ENCODE data around the gene ARID1B.
A peak's percentile ranks its signal among the peaks of the same experiment; 100 is the strongest.

ARID1B gene

GRCh38 chr6:157001716-157002115 is 224.5 kb downstream of the ARID1B start:
- no peak for DNase-seq

- no peak for DNase-seq
These were observed 225.6 kb downstream of the ARID1B start for GRCh38 chr6:157002774-157003173.

DNA sequence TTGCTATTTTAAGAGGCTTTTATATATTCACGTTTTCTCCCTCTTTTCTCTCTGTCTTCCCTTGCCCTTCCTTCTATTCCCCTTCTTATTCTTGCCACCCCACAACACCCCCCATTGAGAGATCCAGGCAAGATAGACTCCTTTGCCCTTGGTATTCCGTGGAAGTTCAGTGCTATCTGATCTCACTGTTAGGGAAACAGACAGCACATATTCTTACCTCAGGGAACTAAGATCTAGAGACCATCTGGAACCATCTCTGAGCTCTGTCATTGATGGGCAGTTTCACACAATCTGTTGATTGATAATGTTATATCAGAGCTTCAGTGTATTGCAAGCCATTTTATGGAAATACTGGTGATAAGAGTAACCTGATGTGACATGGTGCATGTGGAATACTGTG is 228.8 kb downstream of the ARID1B start:
- no peak for DNase-seq

- no peak for DNase-seq
These were observed 231.4 kb downstream of the ARID1B start for GRCh38 chr6:157008568-157008967.

- no peak for DNase-seq
These were observed 235.2 kb downstream of the ARID1B start for GRCh38 chr6:157012355-157012754.

DNA sequence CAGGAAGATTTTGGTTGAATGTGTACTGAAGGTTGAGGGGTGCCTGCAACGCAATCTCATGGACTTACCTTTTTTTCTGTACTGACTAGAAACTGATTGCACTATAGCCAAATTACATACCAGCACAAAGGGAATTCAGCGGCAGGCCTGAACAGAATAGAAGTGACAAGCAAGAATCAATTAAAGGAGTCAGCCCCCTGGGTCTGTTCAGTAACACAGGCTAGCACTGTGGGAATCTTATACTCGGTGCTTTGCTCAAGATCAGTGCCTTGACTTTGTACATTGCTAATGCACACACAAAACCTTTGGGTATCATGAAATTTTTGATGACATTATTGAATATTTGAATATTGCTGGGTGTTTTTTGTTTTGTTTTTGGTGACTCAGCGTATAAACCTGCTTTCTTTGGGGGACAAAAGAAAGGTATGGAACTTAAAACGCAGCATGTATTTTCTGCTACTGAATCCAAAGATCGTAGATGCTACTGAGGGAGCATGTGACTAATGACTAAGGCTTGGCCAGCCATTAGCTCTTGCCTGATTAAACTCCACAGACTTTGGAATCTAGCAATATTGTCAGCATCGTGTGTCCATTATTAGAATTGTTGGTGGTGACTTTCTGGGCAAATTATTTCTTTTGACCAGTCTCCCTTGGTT is 236.6 kb downstream of the ARID1B start:
- no peak for DNase-seq

DNA sequence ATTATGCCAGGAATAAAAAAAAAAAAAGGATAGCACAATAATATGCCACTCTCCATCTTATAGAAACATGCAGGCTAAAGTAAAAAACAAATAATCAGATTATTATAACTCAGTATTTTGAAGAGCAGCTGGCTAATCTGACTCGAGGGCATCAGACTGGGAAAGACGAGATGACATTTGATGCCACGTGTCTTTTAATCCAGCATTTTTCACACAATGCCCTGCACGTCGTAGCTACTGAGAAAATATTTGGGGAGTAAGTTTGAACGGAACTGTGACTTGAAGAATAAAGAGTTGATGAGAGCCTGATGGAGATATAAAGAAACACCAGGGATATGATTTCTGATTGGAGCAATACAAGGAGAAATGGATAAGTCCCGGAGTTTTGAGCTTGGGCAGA is 237.7 kb downstream of the ARID1B start:
- no peak for DNase-seq

DNA sequence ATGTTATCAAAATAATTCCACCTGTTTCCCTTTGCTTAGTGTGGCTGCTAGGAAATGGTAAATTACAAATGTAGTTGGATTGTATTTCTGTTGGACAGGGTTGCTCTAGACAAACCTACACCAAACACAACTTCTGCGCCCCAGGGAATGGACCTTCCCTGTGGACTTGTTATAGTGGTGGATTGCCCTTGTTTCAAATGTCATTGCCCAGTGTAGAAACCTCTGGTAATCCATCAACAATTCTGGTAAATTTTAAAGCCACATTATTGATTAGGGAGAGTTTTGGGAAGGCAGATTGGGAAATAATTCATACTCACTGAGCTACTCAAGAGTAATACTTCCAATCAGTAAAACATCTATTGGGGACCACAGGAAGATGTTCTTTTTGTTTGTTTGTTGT is 239.8 kb downstream of the ARID1B start:
- no peak for DNase-seq

- no peak for DNase-seq
These were observed 240.7 kb downstream of the ARID1B start for GRCh38 chr6:157017861-157018260.

DNA sequence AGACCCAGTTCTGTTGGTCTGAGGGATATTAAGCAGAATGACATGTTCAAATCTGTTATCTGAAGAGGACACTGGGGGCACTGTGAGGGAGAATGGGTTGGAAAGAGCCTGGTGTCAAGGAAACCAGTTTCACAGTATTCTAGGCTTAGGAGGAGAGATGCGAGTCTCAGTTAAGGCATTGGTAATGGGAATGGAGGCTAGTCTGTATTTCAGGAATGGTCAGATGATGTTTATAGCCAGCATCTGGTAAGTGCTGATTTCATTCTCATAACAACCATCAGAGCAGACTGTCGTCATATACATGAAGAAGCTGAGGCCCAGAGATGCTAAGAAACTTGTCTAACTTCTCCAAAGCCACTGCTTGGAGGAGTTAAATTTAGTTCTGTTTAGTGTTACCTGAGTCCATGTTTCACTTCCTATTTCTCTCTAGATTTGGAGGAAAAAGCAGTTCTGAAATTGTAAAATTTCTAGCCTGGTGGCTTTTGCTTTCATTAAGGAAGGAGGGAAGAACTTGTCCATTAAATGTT is 242.0 kb downstream of the ARID1B start:
- DNase-seq: no peak

DNA sequence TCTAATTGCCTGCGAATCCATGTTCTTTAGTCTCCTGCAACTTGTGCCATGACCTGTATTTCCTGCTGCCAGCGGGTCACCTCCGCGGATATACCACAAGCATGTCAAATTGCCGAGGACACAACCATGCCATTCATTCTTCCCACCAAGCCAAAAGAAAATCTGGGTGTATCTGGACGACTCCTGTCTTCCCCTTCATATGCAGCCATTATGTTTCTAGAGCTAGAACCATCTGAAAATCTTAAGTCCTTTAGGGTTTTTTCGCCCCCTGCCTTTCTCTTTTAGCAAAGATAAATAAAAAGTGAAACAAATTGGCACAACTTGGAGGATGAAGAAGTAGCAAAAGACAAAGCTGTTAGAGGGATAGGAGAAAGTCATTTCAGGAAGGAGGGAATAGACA is 242.6 kb downstream of the ARID1B start:
- no peak for DNase-seq

DNA sequence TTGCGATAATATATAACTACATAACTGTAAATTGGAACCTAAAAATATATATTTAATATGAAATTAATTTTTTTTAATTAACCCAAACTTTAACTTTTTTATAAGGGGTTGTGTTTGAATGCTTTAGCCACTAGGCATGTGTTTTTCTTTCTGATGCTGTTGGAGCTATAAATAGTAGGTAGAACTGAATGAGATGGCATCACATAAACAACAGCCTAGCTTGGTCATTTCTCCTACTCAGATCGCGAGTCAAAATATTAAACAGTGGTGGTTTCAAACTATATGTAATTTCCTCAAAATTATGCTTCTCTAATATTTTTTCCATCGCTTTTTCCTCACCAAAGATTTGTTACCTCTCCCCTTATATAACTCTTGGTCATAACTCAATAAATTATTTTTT is 243.2 kb downstream of the ARID1B start:
- DNase-seq: no peak

GRCh38 chr6:157020881-157021343 is 243.7 kb downstream of the ARID1B start:
- DNase-seq: peak; percentile 51

GRCh38 chr6:157021344-157021992 is 244.3 kb downstream of the ARID1B start:
- peak; percentile 83 for DNase-seq

DNA sequence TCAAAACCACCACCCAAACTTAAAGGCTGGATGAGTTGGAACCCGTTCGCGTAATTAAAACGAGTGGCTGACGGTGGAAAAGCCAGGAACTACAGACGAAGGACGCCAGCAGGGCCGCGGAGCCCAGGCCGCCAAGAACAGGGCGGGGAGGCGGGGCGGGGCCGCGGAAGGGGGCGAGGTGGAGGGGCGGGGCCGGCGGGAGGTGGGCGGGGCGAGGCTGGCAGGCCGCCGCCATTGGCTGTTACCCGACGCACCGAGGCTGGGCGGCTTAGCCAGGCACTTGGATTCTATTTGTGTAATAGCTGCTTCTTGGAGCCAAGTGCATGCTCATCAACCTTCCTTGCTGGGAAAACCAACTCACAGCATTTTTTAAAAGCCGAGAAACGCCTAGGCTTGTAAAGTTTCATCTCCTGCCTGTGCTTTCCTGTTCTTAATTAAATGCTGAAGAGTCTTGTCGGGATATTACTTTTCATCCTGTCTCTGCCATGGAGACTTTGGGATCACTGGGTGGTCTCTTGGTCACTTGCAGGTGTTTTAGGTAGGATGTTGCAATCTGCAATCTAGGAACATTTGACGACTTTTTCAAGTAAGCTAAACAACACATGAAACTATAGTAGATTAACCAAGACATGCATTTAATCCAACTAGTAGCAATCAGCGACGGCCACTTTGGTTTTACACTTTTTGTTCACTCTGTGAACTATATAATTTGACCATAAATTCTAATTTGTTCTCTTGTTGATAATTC is 245.0 kb downstream of the ARID1B start:
- peak; percentile 85 for DNase-seq

- no peak for DNase-seq
These were observed 246.8 kb downstream of the ARID1B start for GRCh38 chr6:157023958-157024357.

GRCh38 chr6:157024745-157025144 is 247.6 kb downstream of the ARID1B start:
- no peak for DNase-seq

- no peak for DNase-seq
These were observed 248.3 kb downstream of the ARID1B start for GRCh38 chr6:157025437-157025836.

GRCh38 chr6:157029980-157030690 is 253.0 kb downstream of the ARID1B start:
- DNase-seq: no peak

GRCh38 chr6:157030755-157031154 is 253.6 kb downstream of the ARID1B start:
- DNase-seq: no peak

DNA sequence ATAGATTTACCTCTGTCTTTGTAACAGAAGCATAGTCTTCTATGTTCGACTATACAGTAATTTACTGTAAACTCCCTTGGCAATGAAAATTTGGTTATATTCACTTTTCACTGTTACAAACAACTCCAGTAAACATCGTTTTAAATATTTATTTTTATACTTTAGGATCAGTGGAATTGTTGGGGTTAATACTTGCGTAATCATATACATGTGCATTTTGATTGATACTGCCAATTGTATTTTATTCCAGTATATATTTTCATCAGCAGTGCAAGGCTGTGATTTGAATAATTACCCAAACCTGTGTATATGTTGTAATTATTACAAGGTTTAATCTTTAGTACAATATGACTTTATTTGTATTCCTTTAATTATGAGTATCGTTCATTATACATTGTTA is 255.7 kb downstream of the ARID1B start:
- DNase-seq: no peak

GRCh38 chr6:157033428-157034140 is 256.4 kb downstream of the ARID1B start:
- DNase-seq: no peak

Data from T-helper 9 cell (primary cell).